Right cardiac atrium (tissue), 5 donors: ENCODE measurements around the gene BSPRY. TPM values are rescaled to one million over a fixed set of nuclear protein-coding genes. Genes with fewer than 3 reads are reported as not detected.

Experiments
- ATAC-seq, 2 donors: fragments of 200-7000 bp; cut with Tn5 transposase; one replicate each; pipeline versions ENCODE4 v1.8.0 to v1.9.1; 2020; ENCODE audit warnings: moderate library complexity in 2 of 2, mild to moderate bottlenecking in 1 of 2
- DNase-seq, 3 donors: peaks; one replicate each; pipeline ENCODE4 v3.0.0-alpha.2; 2020
- H3K27ac ChIP-seq: one replicate; pipeline ENCODE4 v1.5.1; 2013; ENCODE audit warnings: mild to moderate bottlenecking, low read length, control low read depth, moderate library complexity
- H3K27me3 ChIP-seq: one replicate; pipeline ENCODE4 v1.6.1; 2013; ENCODE audit not compliant: control insufficient read depth, insufficient read depth
- H3K4me1 ChIP-seq: one replicate; pipeline ENCODE4 v1.6.1; 2013; ENCODE audit warnings: low read length; ENCODE audit not compliant: control insufficient read depth, insufficient read depth
- H3K4me3 ChIP-seq: one replicate; pipeline ENCODE4 v1.5.1; 2013; ENCODE audit warnings: low read length, control low read depth
- H3K9me3 ChIP-seq: one replicate; pipeline ENCODE4 v1.6.1; 2013; ENCODE audit warnings: low read length; ENCODE audit not compliant: control insufficient read depth
- WGBS: extraction: QIAGEN DNeasy Blood & Tissue Kit; methylation state at CpG from one replicate; pipeline ENCODE4 v1.1.7; 2013; 5-methylcytosine and 5-hydroxymethylcytosine counted together
- intact Hi-C, 4 donors: fragments of 100-400 bp; cut with DNase I; formaldehyde crosslinking; loops; one replicate each; pipeline versions ENCODE4 v1.11.0 to v1.14.0; 2022 to 2023
- polyA plus RNA-seq: library from polyadenylated mRNA; stranded (reverse); fragments of 200-250 nt; gene quantifications from one replicate; pipeline ENCODE4 v1.2.3, GENCODE V29; 2013
- total RNA-seq, 4 donors: library from RNA; stranded (reverse); fragmentation: NEBNext Ultra II Directional; extraction: Animal tissue kit (Norgen Biotek cat#: 25700); gene quantifications; one replicate each; pipeline ENCODE4 v1.2.1, GENCODE V29; 2021
- donor health status: healthy with polysubstance abuse.
- donor health status: DM: no; HTN: yes; CAD: no.
- donor health status: DM: no; HTN: no; CAD: no.
- donor health status: DM: no; HTN: yes; CAD: no; lungs with severe emphysema.
- donor health status: DM: yes; HTN: yes; CAD: no.

The BSPRY gene
- total and polyA plus RNA-seq, 5 donors, result 0.21 to 2.3 (median 1.4) TPM

GRCh38 chr9:113315231-113315630, 34.1 kb upstream of the BSPRY start:
- no peak overlapping the region for H3K27ac ChIP-seq
- no peaks in the 10 kb centered on the region for H3K4me1 ChIP-seq
- no peak for ATAC-seq
- no peak for DNase-seq
- no peaks in the 10 kb centered on the region for H3K9me3 ChIP-seq
- intact Hi-C loops, result loop anchor here in 3 of 4 donors (10.0 kb wide), 2 partner anchors 80 to 90 kb away; partner anchors contain the start of gene ALAD (in 2 of the 3)
- H3K27me3 ChIP-seq, result no peaks in the 10 kb centered on the region
- H3K4me3 ChIP-seq, result no peak overlapping the region

- WGBS, result 96% methylated on average over 4 of the region's 4 CpGs
- intact Hi-C loops, result loop anchor here in 3 of 4 donors (10.0 kb wide), 2 partner anchors 79 to 89 kb away; partner anchors contain the start of gene ALAD (in 2 of the 3)
- H3K27ac ChIP-seq, result no peak overlapping the region
- H3K27me3 ChIP-seq, result no peaks in the 10 kb centered on the region
- H3K4me1 ChIP-seq, result no peaks in the 10 kb centered on the region
- no peaks in the 10 kb centered on the region for H3K9me3 ChIP-seq
- DNase-seq, result no peak
- ATAC-seq, result no peak
- no peak overlapping the region for H3K4me3 ChIP-seq
Observed at GRCh38 chr9:113316030-113316429, 33.3 kb upstream of the BSPRY start.

DNA sequence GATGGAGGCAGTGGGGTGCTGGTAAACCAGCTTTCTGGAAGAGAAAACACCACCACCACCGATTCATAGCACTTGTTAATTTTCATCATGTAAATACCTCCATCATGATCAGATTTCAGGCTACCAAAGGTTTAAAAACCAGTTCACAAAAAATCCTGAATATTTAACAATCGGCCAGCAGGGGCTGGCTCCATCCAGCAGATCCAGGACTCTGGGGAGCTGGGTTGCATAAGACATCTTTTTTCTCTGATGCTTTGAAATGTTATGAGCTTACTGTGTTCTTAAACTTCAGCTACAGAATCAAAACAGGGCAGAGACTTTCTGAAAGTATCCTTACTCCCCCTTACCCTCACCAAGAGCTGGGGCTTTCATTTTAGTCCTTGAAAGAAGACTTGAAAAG, 31.6 kb upstream of the BSPRY start:
- 74% methylated on average over 2 of the region's 2 CpGs for WGBS
- intact Hi-C loops, result loop anchor here in 3 of 4 donors (10.0 kb wide), 2 partner anchors 77 to 87 kb away; partner anchors contain the start of gene ALAD (in 2 of the 3)
- no peaks in the 10 kb centered on the region for H3K27me3 ChIP-seq
- no peaks in the 10 kb centered on the region for H3K9me3 ChIP-seq
- H3K4me1 ChIP-seq, result no peaks in the 10 kb centered on the region
- no peak overlapping the region for H3K4me3 ChIP-seq
- no peak overlapping the region for H3K27ac ChIP-seq
- peak in 1 of 2 donors; percentile 50 for ATAC-seq
- DNase-seq, result no peak

DNA sequence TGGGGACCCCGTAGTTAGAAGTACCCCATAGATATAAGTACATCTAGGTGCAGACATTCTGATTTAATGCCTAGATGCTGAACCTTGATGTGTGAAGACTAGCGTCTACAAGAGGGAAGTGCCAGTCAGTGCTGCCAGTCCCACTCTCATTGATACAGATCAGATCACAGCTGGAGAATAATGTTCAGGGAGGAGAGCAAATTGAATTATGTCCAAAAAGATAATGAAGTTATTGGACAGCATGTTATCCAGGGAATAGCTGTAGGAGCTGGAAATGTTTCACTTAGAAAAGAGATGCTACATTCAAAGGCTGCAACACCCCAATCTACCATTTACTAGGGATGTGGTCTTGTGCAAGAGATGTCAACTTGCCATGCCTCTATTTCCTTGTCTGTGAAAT, 30.3 kb upstream of the BSPRY start:
- WGBS, result 92% methylated on average over 2 of the region's 2 CpGs
- Histone ChIP-seq H3K4me1 (no peaks in the 10 kb centered on the region), H3K27me3 (no peaks in the 10 kb centered on the region), H3K4me3 (no peak overlapping the region), H3K9me3 (no peaks in the 10 kb centered on the region), H3K27ac (no peak overlapping the region)
- DNase-seq, result no peak
- intact Hi-C loops, result loop anchor here in 3 of 4 donors (10.0 kb wide), 2 partner anchors 76 to 86 kb away; partner anchors contain the start of gene ALAD (in 2 of the 3)
- no peak for ATAC-seq

- intact Hi-C loops, result no loop called here
- Histone ChIP-seq H3K9me3 (no peaks in the 10 kb centered on the region), H3K4me3 (no peak overlapping the region), H3K27ac (no peak overlapping the region), H3K27me3 (no peaks in the 10 kb centered on the region), H3K4me1 (no peaks in the 10 kb centered on the region)
- WGBS, result 97% methylated on average over 3 of the region's 3 CpGs
- ATAC-seq (no peak), DNase-seq (no peak)
Observed at GRCh38 chr9:113320051-113320450, 29.3 kb upstream of the BSPRY start.

- 78% methylated on average over 6 of the region's 6 CpGs for WGBS
- intact Hi-C loops, result no loop called here
- H3K27ac ChIP-seq, result no peak overlapping the region
- ATAC-seq (no peak), DNase-seq (no peak)
- no peaks in the 10 kb centered on the region for H3K4me1 ChIP-seq
- H3K9me3 ChIP-seq, result no peaks in the 10 kb centered on the region
- no peaks in the 10 kb centered on the region for H3K27me3 ChIP-seq
- H3K4me3 ChIP-seq, result no peak overlapping the region
Observed at GRCh38 chr9:113322671-113323070, 26.7 kb upstream of the BSPRY start.

DNA sequence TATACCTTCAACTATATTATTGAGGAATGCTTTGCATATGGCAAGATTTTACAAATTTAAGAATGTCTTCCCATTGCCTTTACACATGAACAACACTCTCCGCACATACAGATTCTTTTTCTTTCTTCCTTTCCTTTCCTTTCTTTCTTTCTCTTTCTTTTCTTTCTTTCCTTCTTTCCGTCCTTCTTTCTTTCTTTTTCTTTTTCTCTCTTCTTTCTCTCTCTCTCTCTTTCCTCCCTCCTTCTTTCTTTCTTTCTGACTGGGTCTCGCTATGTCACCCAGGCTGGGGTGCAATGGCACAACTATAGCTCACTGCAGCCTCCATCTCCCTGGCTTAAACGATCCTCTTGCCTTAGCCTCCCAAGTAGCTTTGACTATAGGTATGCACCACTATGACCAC, 23.1 kb upstream of the BSPRY start:
- intact Hi-C loops, result no loop called here
- no peak for ATAC-seq

GRCh38 chr9:113328045-113328782, 21.1 kb upstream of the BSPRY start:
- ATAC-seq, result peak in 1 of 2 donors; percentile 86
- peak overlapping the region; percentile 52 for H3K27ac ChIP-seq
- H3K27me3 ChIP-seq, result no peaks in the 10 kb centered on the region
- no peak for DNase-seq
- H3K4me3 ChIP-seq, result no peak overlapping the region
- no peaks in the 10 kb centered on the region for H3K9me3 ChIP-seq
- 90% methylated on average over 3 of the region's 3 CpGs for WGBS
- intact Hi-C loops, result no loop called here
- H3K4me1 ChIP-seq, result no peaks in the 10 kb centered on the region

More for the DNA sequence above, 23.1 kb upstream of the BSPRY start:
- no peak for DNase-seq
- H3K9me3 ChIP-seq, result no peaks in the 10 kb centered on the region
- H3K4me3 ChIP-seq, result no peak overlapping the region
- no peaks in the 10 kb centered on the region for H3K4me1 ChIP-seq
- no peaks in the 10 kb centered on the region for H3K27me3 ChIP-seq
- WGBS, result 97% methylated on average over 4 of the region's 4 CpGs
- no peak overlapping the region for H3K27ac ChIP-seq

DNA sequence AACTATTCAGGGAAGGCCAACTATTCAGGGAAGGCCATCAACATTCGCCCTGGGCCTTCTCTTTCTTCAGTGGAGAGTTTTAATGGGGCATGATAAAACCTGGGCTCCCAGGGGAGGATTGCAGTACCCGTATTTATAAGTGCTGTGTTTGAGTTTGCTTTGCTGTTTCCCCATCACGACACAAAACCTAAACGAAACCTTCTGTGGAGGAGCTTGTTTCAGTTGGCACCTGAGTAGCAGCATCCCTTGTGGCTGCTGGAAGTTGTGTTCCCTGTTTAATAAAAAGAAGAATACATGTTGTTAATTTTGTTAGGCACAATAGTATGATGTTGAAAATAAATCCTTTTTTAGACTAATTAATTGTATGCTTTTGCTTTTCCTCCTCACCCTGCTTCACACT, 17.6 kb upstream of the BSPRY start:
- DNase-seq, result no peak
- Histone ChIP-seq H3K27me3 (no peaks in the 10 kb centered on the region), H3K4me1 (no peaks in the 10 kb centered on the region), H3K9me3 (no peaks in the 10 kb centered on the region), H3K27ac (no peak overlapping the region), H3K4me3 (no peak overlapping the region)
- WGBS, result 61% methylated on average over 4 of the region's 4 CpGs
- no peak for ATAC-seq
- intact Hi-C loops, result no loop called here

- no peak for DNase-seq
- ATAC-seq, result no peak
- no peaks in the 10 kb centered on the region for H3K9me3 ChIP-seq
- intact Hi-C loops, result no loop called here
- H3K4me1 ChIP-seq, result no peaks in the 10 kb centered on the region
- H3K27ac ChIP-seq, result no peak overlapping the region
- H3K4me3 ChIP-seq, result no peak overlapping the region
- no peaks in the 10 kb centered on the region for H3K27me3 ChIP-seq
- 92% methylated on average over 2 of the region's 2 CpGs for WGBS
Observed at GRCh38 chr9:113337714-113338113, 11.6 kb upstream of the BSPRY start.

- Histone ChIP-seq H3K27ac (peak within 1 kb of the TSS; percentile 74), H3K4me3 (peak within 1 kb of the TSS; percentile 86), H3K4me1 (peaks cover 3% of the 10 kb centered on the region), H3K9me3 (no peaks in the 10 kb centered on the region), H3K27me3 (no peaks in the 10 kb centered on the region)
- peak; percentile 88 to 94 (median 94) for DNase-seq
- intact Hi-C loops, result no loop called here
- peak; percentile 94 to 95 for ATAC-seq
- WGBS, result under 1% methylated on average over 46 of the region's 46 CpGs
Observed at GRCh38 chr9:113340011-113340699, 9.2 kb upstream of the BSPRY start, which contains the start of gene WDR31. Gene WDR31, minus strand, starts transcription at chr9:113340275. Its CDS starts 8,253 bp downstream, at chr9:113332022.
